HCT116 (cell line): ENCODE measurements around the gene PDPK1.

Experiments
- CTCF ChIP-seq, 3 experiments: fragments of 200-600 bp in 1 of 3; sonication (generic) in 1 of 3; IDR thresholded peaks in 2 of 3; conservative IDR thresholded peaks in 1 of 3; 2 replicates each; pipeline ENCODE4 v1.5.1; 2012 to 2017; ENCODE audit warnings: low read depth in 2 of 3, low read length in 2 of 3, antibody characterized with exemption in 1 of 3, borderline replicate concordance in 1 of 3, control low read depth in 1 of 3, mild to moderate bottlenecking in 1 of 3, mixed read lengths in 1 of 3, mixed run types in 1 of 3, moderate library complexity in 1 of 3; ENCODE audit not compliant: insufficient read depth in 1 of 3
- JUND ChIP-seq: IDR thresholded peaks from 2 replicates; pipeline ENCODE4 v1.6.1; 2012
- MAX ChIP-seq: IDR thresholded peaks from 2 replicates; pipeline ENCODE4 v1.6.1; 2012
- RAD21 ChIP-seq: IDR thresholded peaks from 2 replicates; pipeline ENCODE4 v1.6.1; 2012; ENCODE audit warnings: low read depth, mild to moderate bottlenecking
- REST ChIP-seq: IDR thresholded peaks from 2 replicates; pipeline ENCODE4 v1.6.1; 2012; ENCODE audit warnings: low read depth
- SIN3A ChIP-seq: IDR thresholded peaks from 2 replicates; pipeline ENCODE4 v1.6.1; 2012; ENCODE audit warnings: low read depth
- SP1 ChIP-seq: IDR thresholded peaks from 2 replicates; pipeline ENCODE4 v1.6.1; 2012; ENCODE audit warnings: low read depth
- SRF ChIP-seq: IDR thresholded peaks from 2 replicates; pipeline ENCODE4 v1.6.1; 2012; ENCODE audit warnings: low read depth
- YY1 ChIP-seq: IDR thresholded peaks from 2 replicates; pipeline ENCODE4 v1.6.1; 2011; ENCODE audit warnings: low read length, low read depth, moderate library complexity, mild to moderate bottlenecking; ENCODE audit not compliant: insufficient replicate concordance; ENCODE audit errors: extremely low read depth

GRCh38 chr16:2586901-2587480, 49.2 kb downstream of the PDPK1 start:
- no peak for TF ChIP-seq YY1
- no peak for TF ChIP-seq CTCF (IDR thresholded peaks at IDR 0.05 in 2 of 3, conservative IDR thresholded peaks at IDR 0.05 in 1 of 3; ENCODE audit: borderline replicate concordance in 1 of 3, insufficient read depth in 1 of 3, low read depth in 2 of 3, low read length in 2 of 3)
- TF ChIP-seq JUND = no peak
- TF ChIP-seq RAD21 = no peak
- TF ChIP-seq MAX = no peak
- no peak for TF ChIP-seq REST
- no peak for TF ChIP-seq SRF
- TF ChIP-seq SP1 = no peak
- TF ChIP-seq SIN3A = no peak
